ENCODE results near the gene PCDHA3. TPM values are rescaled to one million over a fixed set of nuclear protein-coding genes. Genes with fewer than 3 reads are reported as not detected.
"Not testable (repeated sequence)": the region's sequence is repeated elsewhere in the genome, so short reads cannot be mapped to it uniquely, and the experiment has no call there.

Gene PCDHA3
- total and polyA plus RNA-seq, 2 experiments from 2014 or later = 0.05 TPM; not detected in 1

- no peak for TF ChIP-seq EZH2phosphoT487 (IDR thresholded peaks at IDR 0.05; ENCODE audit: insufficient read depth, low read depth)
- TF ChIP-seq EZH2 (IDR thresholded peaks at IDR 0.05; ENCODE audit: insufficient read depth, poor library complexity, severe bottlenecking) = no peak
- no peaks in the 10 kb centered on the region for H3K9me2 ChIP-seq (ENCODE audit: insufficient read depth)
- in situ Hi-C loops (cut with MboI) = no loop called here
- DNase-seq = peak; percentile 12
- no peaks in the 10 kb centered on the region for H3K36me3 ChIP-seq (ENCODE audit: low read depth)
- no peak within 1 kb of the TSS for H2AFZ ChIP-seq
- H4K20me1 ChIP-seq (ENCODE audit: insufficient read depth) = no peaks in the 10 kb centered on the region
- no peak within 1 kb of the TSS for H3K27ac ChIP-seq
- no peaks in the 10 kb centered on the region for H3F3A ChIP-seq (ENCODE audit: insufficient read depth)
- WGBS, 2 experiments (ENCODE audit: low coverage in 1 of 2, low lambda C conversion rate in 2 of 2, missing lambda C conversion rate in 2 of 2) = 30 to 31% methylated on average over 40 to 46 of the region's 47 CpGs
- no peaks in the 10 kb centered on the region for H3K27me3 ChIP-seq (replicated peaks; ENCODE audit: insufficient read depth)
- no peak within 1 kb of the TSS for H3K4me3 ChIP-seq
- no peaks in the 10 kb centered on the region for H3K79me2 ChIP-seq (ENCODE audit: insufficient read depth)
- H3K9ac ChIP-seq = no peak within 1 kb of the TSS
- no peaks in the 10 kb centered on the region for H3K9me3 ChIP-seq (ENCODE audit: low read depth)
- no peak within 1 kb of the TSS for H3K4me2 ChIP-seq (ENCODE audit: unreplicated experiment)
- no peaks in the 10 kb centered on the region for H3K4me1 ChIP-seq (ENCODE audit: insufficient read depth)
These were observed 6.2 kb downstream of the PCDHA3 start, which contains the start of gene PCDHA4 for GRCh38 chr5:140806834-140807775. Gene PCDHA4 (plus strand): TSS chr5:140807068.

GRCh38 chr5:140808241-140808888, 7.5 kb downstream of the PCDHA3 start:
- H3K9me3 ChIP-seq (ENCODE audit: low read depth); H3K4me3 ChIP-seq; in situ Hi-C loops (cut with MboI); H3K9ac ChIP-seq; H3K27me3 ChIP-seq (replicated peaks; ENCODE audit: insufficient read depth); H3K4me2 ChIP-seq (ENCODE audit: unreplicated experiment); H3K9me2 ChIP-seq (ENCODE audit: insufficient read depth); H4K20me1 ChIP-seq (ENCODE audit: insufficient read depth); H3K27ac ChIP-seq; H3K36me3 ChIP-seq (ENCODE audit: low read depth); DNase-seq; H3F3A ChIP-seq (ENCODE audit: insufficient read depth); H3K79me2 ChIP-seq (ENCODE audit: insufficient read depth); H2AFZ ChIP-seq; H3K4me1 ChIP-seq (ENCODE audit: insufficient read depth): not testable (repeated sequence)
- 53 to 59% methylated on average over 45 to 62 of the region's 62 CpGs for WGBS, 2 experiments (ENCODE audit: low coverage in 1 of 2, low lambda C conversion rate in 2 of 2, missing lambda C conversion rate in 2 of 2)

GRCh38 chr5:140808889-140809291, 8.0 kb downstream of the PCDHA3 start:
- H3K36me3 ChIP-seq (ENCODE audit: low read depth) = no peaks in the 10 kb centered on the region
- no peaks in the 10 kb centered on the region for H3K4me1 ChIP-seq (ENCODE audit: insufficient read depth)
- H3F3A ChIP-seq (ENCODE audit: insufficient read depth) = no peaks in the 10 kb centered on the region
- no peak overlapping the region for H3K4me2 ChIP-seq (ENCODE audit: unreplicated experiment)
- no peaks in the 10 kb centered on the region for H4K20me1 ChIP-seq (ENCODE audit: insufficient read depth)
- H3K9me3 ChIP-seq (ENCODE audit: low read depth) = peaks cover 4% of the 10 kb centered on the region
- no peak for DNase-seq
- H2AFZ ChIP-seq = no peak overlapping the region
- 41 to 53% methylated on average over 15 to 42 of the region's 43 CpGs for WGBS, 2 experiments (ENCODE audit: low coverage in 1 of 2, low lambda C conversion rate in 2 of 2, missing lambda C conversion rate in 2 of 2)
- H3K79me2 ChIP-seq (ENCODE audit: insufficient read depth) = no peaks in the 10 kb centered on the region
- TF ChIP-seq EZH2 (IDR thresholded peaks at IDR 0.05; ENCODE audit: insufficient read depth, poor library complexity, severe bottlenecking) = no peak
- no peak for TF ChIP-seq EZH2phosphoT487 (IDR thresholded peaks at IDR 0.05; ENCODE audit: insufficient read depth, low read depth)
- H3K27ac ChIP-seq = no peak overlapping the region
- in situ Hi-C loops (cut with MboI) = no loop called here
- H3K4me3 ChIP-seq = no peak overlapping the region
- no peaks in the 10 kb centered on the region for H3K27me3 ChIP-seq (replicated peaks; ENCODE audit: insufficient read depth)
- H3K9me2 ChIP-seq (ENCODE audit: insufficient read depth) = no peaks in the 10 kb centered on the region
- H3K9ac ChIP-seq = no peak overlapping the region

GRCh38 chr5:140821375-140822280, 20.8 kb downstream of the PCDHA3 start, which contains the start of gene PCDHA5:
Gene PCDHA5 (plus strand): TSS chr5:140821613.
- 26 to 29% methylated on average over 37 to 39 of the region's 39 CpGs for WGBS, 2 experiments (ENCODE audit: low coverage in 1 of 2, low lambda C conversion rate in 2 of 2, missing lambda C conversion rate in 2 of 2)

More at GRCh38 chr5:140821375-140822280, 20.8 kb downstream of the PCDHA3 start, which contains the start of gene PCDHA5:
- Histone ChIP-seq H3K27me3 (replicated peaks; ENCODE audit: insufficient read depth) (no peaks in the 10 kb centered on the region), H4K20me1 (ENCODE audit: insufficient read depth) (no peaks in the 10 kb centered on the region), H3K9me2 (ENCODE audit: insufficient read depth) (no peaks in the 10 kb centered on the region), H3K4me2 (ENCODE audit: unreplicated experiment) (no peak within 1 kb of the TSS), H3K4me1 (ENCODE audit: insufficient read depth) (no peaks in the 10 kb centered on the region), H3K4me3 (no peak within 1 kb of the TSS), H3K79me2 (ENCODE audit: insufficient read depth) (no peaks in the 10 kb centered on the region), H3K27ac (no peak within 1 kb of the TSS), H2AFZ (no peak within 1 kb of the TSS), H3K9me3 (ENCODE audit: low read depth) (no peaks in the 10 kb centered on the region), H3K36me3 (ENCODE audit: low read depth) (no peaks in the 10 kb centered on the region), H3F3A (ENCODE audit: insufficient read depth) (no peaks in the 10 kb centered on the region), H3K9ac (no peak within 1 kb of the TSS)
- in situ Hi-C loops (cut with MboI) = no loop called here
- DNase-seq = peak; percentile 34
- no peak for TF ChIP-seq EZH2phosphoT487 (IDR thresholded peaks at IDR 0.05; ENCODE audit: insufficient read depth, low read depth)
